ENCODE measurements around the gene GKN2. TPM values are rescaled to one million over a fixed set of nuclear protein-coding genes. Genes with fewer than 3 reads are reported as not detected.

GKN2 gene
- total RNA-seq, 1 experiment from 2014 or later = not detected

DNA sequence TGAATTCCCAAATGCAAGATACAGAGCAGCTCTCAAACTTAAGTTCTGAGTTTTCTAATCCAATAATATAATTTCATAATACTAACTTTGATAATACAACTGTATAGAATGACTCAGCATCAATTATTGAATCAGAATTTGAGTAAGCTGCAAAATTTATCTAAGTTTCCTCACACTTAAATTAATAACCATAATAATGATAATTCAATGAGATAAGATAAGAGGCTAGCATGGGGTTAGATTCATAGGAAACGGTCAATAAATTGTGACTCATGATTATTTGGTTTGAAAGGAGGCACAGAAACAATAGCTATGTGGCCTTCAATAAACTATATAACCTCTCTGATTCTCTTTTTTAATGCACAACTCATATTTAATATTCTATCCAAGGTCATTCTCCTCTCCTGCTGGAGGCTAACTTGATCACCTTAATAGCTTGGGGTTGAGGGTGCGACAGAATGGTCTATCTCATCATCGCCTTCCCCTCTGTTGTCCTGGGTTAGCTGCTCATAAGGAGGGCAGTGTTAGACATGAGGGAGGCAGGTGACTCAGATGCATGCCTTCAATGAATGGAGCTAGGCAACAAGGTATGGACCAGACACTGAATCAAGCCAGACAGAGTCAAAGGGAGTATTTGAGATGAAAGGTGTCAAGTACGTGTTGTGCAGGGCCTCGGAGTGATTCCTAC, 45.3 kb downstream of the GKN2 start:
- Histone ChIP-seq H3K4me2 (ENCODE audit: insufficient read depth, insufficient read length, low read length) (no peak overlapping the region), H3K4ac (ENCODE audit: low read depth, low read length) (no peak overlapping the region)
- 0 out of 7 replicates have a peak overlapping the region, but pooled peaks of 1 of the 3 experiments have one; percentile 66 for H3K27ac Mint-ChIP-seq

More for the DNA sequence above, 45.3 kb downstream of the GKN2 start:
- peaks cover 17 to 20% of the 10 kb centered on the region in 2 experiments for H3K4me1 Mint-ChIP-seq
- Histone ChIP-seq H2BK120ac (ENCODE audit: low read depth, low read length, poor library complexity, severe bottlenecking) (no peak overlapping the region), H4K20me1 (ENCODE audit: control insufficient read depth, insufficient read depth, insufficient read length) (no peaks in the 10 kb centered on the region), H3K27ac (ENCODE audit: insufficient read length, low read depth, low read length) (no peak overlapping the region), H2BK5ac (ENCODE audit: insufficient read length, low read length) (no peak overlapping the region), H2AK5ac (ENCODE audit: insufficient read length, low read length) (no peak overlapping the region), H2BK20ac (ENCODE audit: low read depth, low read length, poor library complexity, severe bottlenecking) (no peak overlapping the region), H4K8ac (replicated peaks; ENCODE audit: insufficient read length, low read depth, low read length) (no peak overlapping the region), H3K23me2 (ENCODE audit: insufficient read length, low read depth, low read length, poor library complexity, severe bottlenecking) (no peaks in the 10 kb centered on the region), H3K18ac (ENCODE audit: insufficient read length, low read depth, low read length) (peak overlapping the region; percentile 4), H2AFZ (ENCODE audit: low read length) (no peak overlapping the region), H3K23ac (ENCODE audit: insufficient read length, low read depth, low read length) (no peak overlapping the region), H3K4me1 (ENCODE audit: insufficient read depth, low read length) (peaks cover 5% of the 10 kb centered on the region), H2BK12ac (ENCODE audit: insufficient read length, low read depth, low read length) (no peak overlapping the region), H3K27me3 (ENCODE audit: insufficient read depth, low read length) (no peaks in the 10 kb centered on the region), H3K9ac (ENCODE audit: extremely low read depth, insufficient read length, low read length) (no peak overlapping the region), H3K9me3 (ENCODE audit: control insufficient read depth, low read depth, low read length) (no peaks in the 10 kb centered on the region), H4K91ac (ENCODE audit: insufficient read length, low read depth, low read length) (no peak overlapping the region), H3T11ph (ENCODE audit: low read length) (no peak overlapping the region), H3K14ac (ENCODE audit: insufficient read depth, low read length) (no peak overlapping the region), H2BK15ac (ENCODE audit: low read depth, low read length) (no peak overlapping the region), H4K5ac (ENCODE audit: insufficient read length, low read depth, low read length) (no peak overlapping the region), H3K79me1 (ENCODE audit: insufficient read depth, low read depth, low read length, poor library complexity, severe bottlenecking) (no peaks in the 10 kb centered on the region), H3K56ac (ENCODE audit: insufficient read length, low read depth, low read length) (no peak overlapping the region), H3K79me2 (ENCODE audit: insufficient read depth, low read length) (no peaks in the 10 kb centered on the region)
- H3K4me3 Mint-ChIP-seq = no peak overlapping the region
- H3K9me3 Mint-ChIP-seq = peaks cover 8 to 24% of the 10 kb centered on the region in 2 experiments; a peak in 4 of 5 replicates
- H3K27me3 Mint-ChIP-seq (ENCODE audit: low read depth) = no peaks in the 10 kb centered on the region
- no CpG with 5 or more reads among the region's 5 CpGs for WGBS (ENCODE audit: extremely low coverage, insufficient read length, low lambda C conversion rate)
- DNase-seq = no peak
- TF ChIP-seq CTCF (conservative IDR thresholded peaks at IDR 0.05) = no peak
- H3K36me3 Mint-ChIP-seq (ENCODE audit: insufficient read depth in 1 of 3, low read depth in 3 of 3) = peaks cover 0 to 15% (median 0%) of the 10 kb centered on the region in 3 experiments; a peak in 2 of 7 replicates

Data from H9 (cell line).